Right lobe of liver (tissue), 4 donors: ENCODE measurements around the gene FMNL2.

ENCODE experiments used
- CTCF ChIP-seq, 4 donors: fragments of 200-600 bp in 3 of 4; fragments of 450-650 bp in 1 of 4; IDR thresholded peaks; one replicate each; pipeline versions ENCODE4 v1.5.1 to v1.8.0; 2016 to 2022; ENCODE audit warnings: antibody characterized with exemption in 4 of 4, mild to moderate bottlenecking in 2 of 4
- POLR2A ChIP-seq: fragments of 450-650 bp; IDR thresholded peaks from one replicate; pipeline ENCODE4 v1.6.1; 2017; ENCODE audit warnings: antibody characterized with exemption, mild to moderate bottlenecking
- donor health status: DM: no; HTN: no; CAD: no.
- donor health status: DM: no; HTN: no; CAD: no.
- donor health status: DM: no; HTN: yes; CAD: no.

GRCh38 chr2:152433791-152434190 is 98.8 kb downstream of the FMNL2 start:
- no peak for TF ChIP-seq CTCF (IDR thresholded peaks at IDR 0.05)
- TF ChIP-seq POLR2A, result no peak
